Calu3 (cell line): ENCODE results near the gene C5orf22. TPM values are rescaled to one million over a fixed set of nuclear protein-coding genes. Genes with fewer than 3 reads are reported as not detected.

ENCODE experiments used
- BruUV-seq: library from RNA; stranded (reverse); fragments of 400-500 nt; replicated peaks from 2 replicates; lab custom pipeline; 2021; lab: Mats Ljungman, UMichigan
- CTCF ChIA-PET: fragments of 300-600 bp; sonication (Branson Sonifier 250); formaldehyde crosslinking; loops from one replicate; lab custom pipeline; 2022; ENCODE audit warnings: antibody characterized with exemption; lab: Charles Lee
- DNase-seq: peaks from one replicate; pipeline ENCODE4 v3.0.0; 2022
- H3K27ac Mint-ChIP-seq: one replicate; pipeline ENCODE4 v1.8.0; 2022; ENCODE audit warnings: mixed read lengths; ENCODE audit not compliant: unreplicated experiment
- H3K27me3 Mint-ChIP-seq: one replicate; pipeline ENCODE4 v1.8.0; 2022; ENCODE audit warnings: mixed read lengths; ENCODE audit not compliant: unreplicated experiment
- H3K36me3 Mint-ChIP-seq: one replicate; pipeline ENCODE4 v1.8.0; 2022; ENCODE audit warnings: mild to moderate bottlenecking, moderate library complexity, mixed read lengths; ENCODE audit not compliant: insufficient read depth, unreplicated experiment
- H3K4me1 Mint-ChIP-seq: one replicate; pipeline ENCODE4 v1.8.0; 2022; ENCODE audit warnings: mild to moderate bottlenecking, low read depth, mixed read lengths; ENCODE audit not compliant: unreplicated experiment
- H3K4me3 Mint-ChIP-seq: one replicate; pipeline ENCODE4 v1.8.0; 2022; ENCODE audit warnings: mild to moderate bottlenecking, low read depth, moderate library complexity, mixed read lengths; ENCODE audit not compliant: unreplicated experiment
- H3K9me3 Mint-ChIP-seq: one replicate; pipeline ENCODE4 v1.8.0; 2022; ENCODE audit warnings: low read depth, mixed read lengths; ENCODE audit not compliant: unreplicated experiment
- intact Hi-C: fragments of 100-400 bp; cut with micrococcal nuclease; formaldehyde crosslinking; loops from one replicate; pipeline ENCODE4 v1.10.0; 2022; ENCODE audit not compliant: unreplicated experiment
- total RNA-seq: library from RNA; stranded (reverse); gene quantifications from 2 replicates; pipeline ENCODE4 v1.2.3, GENCODE V29; 2022
- TF ChIP-seq, protein P1 (sequence below): fragments of 200-600 bp; IDR thresholded peaks from one replicate; pipeline ENCODE4 v1.8.0; 2022; ENCODE audit warnings: antibody characterized with exemption; ENCODE audit not compliant: unreplicated experiment

C5orf22 gene
- total RNA-seq, 1 experiment from 2014 or later, result 25.2 TPM

DNA sequence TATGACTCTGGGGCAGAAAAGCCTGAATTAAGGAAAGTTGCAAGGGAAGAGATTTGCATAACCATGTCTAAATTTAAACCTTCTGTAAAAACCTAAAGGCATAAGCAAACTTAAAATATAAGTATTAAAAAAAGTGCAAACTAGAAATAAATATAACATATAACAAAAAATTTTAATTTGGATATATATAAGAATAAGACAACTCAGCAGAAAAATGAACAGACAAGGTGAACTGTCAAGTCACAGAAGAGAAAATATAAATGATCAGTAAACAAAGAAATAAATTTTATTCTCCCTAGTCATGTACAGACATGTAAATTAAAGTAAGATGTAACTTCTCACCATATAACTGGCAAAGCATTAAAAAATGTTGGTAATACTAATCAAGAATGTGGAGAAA lies 37.0 kb downstream of the C5orf22 start:
- H3K4me3 Mint-ChIP-seq, result no peak overlapping the region
- intact Hi-C loops, result no loop called here
- no peaks in the 10 kb centered on the region for H3K36me3 Mint-ChIP-seq
- no peaks in the 10 kb centered on the region for H3K4me1 Mint-ChIP-seq
- no peak overlapping the region for H3K27ac Mint-ChIP-seq
- H3K9me3 Mint-ChIP-seq, result peaks cover 5% of the 10 kb centered on the region
- TF ChIP-seq, protein P1, sequence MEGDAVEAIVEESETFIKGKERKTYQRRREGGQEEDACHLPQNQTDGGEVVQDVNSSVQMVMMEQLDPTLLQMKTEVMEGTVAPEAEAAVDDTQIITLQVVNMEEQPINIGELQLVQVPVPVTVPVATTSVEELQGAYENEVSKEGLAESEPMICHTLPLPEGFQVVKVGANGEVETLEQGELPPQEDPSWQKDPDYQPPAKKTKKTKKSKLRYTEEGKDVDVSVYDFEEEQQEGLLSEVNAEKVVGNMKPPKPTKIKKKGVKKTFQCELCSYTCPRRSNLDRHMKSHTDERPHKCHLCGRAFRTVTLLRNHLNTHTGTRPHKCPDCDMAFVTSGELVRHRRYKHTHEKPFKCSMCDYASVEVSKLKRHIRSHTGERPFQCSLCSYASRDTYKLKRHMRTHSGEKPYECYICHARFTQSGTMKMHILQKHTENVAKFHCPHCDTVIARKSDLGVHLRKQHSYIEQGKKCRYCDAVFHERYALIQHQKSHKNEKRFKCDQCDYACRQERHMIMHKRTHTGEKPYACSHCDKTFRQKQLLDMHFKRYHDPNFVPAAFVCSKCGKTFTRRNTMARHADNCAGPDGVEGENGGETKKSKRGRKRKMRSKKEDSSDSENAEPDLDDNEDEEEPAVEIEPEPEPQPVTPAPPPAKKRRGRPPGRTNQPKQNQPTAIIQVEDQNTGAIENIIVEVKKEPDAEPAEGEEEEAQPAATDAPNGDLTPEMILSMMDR, result no peak
- no TSS peak for BruUV-seq
- DNase-seq, result no peak
- peaks cover 28% of the 10 kb centered on the region for H3K27me3 Mint-ChIP-seq
- CTCF ChIA-PET, result no interaction called here

DNA sequence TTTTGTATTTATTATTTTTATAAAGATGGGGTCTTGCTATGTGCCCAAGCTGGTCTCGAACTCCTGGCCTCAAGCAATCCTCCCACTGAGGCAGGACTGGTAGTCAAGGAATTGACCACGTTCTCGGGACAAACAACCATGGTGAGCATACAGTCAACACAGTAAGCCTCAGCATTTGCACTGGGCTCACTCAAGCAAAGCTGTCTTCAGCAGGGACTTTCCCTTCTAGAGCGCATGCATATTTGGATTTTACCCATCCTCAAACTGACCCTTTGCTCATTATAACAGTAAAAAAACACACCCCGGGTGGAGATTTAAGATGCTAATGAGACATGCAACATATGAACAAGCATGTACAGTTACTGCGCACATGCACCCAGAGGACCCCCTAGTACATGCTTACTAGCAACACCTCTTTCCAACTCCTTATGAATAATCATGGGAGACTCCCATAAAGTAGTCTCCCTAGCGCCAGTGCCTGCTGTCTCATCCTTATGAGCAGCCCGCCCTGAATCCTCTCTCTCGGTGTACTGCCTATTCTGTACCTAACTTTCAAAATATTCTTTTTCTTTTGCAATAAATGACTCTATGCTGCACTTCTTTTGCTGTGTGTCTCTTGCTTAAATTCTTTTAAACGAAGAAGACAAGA lies 41.5 kb downstream of the C5orf22 start:
- no peaks in the 10 kb centered on the region for H3K36me3 Mint-ChIP-seq
- TF ChIP-seq, protein P1, result no peak
- H3K4me3 Mint-ChIP-seq, result no peak overlapping the region
- no peaks in the 10 kb centered on the region for H3K4me1 Mint-ChIP-seq
- peaks cover 74% of the 10 kb centered on the region for H3K27me3 Mint-ChIP-seq
- BruUV-seq, result no TSS peak
- no peaks in the 10 kb centered on the region for H3K9me3 Mint-ChIP-seq
- CTCF ChIA-PET, result no interaction called here
- intact Hi-C loops, result no loop called here
- no peak for DNase-seq
- H3K27ac Mint-ChIP-seq, result no peak overlapping the region

DNA sequence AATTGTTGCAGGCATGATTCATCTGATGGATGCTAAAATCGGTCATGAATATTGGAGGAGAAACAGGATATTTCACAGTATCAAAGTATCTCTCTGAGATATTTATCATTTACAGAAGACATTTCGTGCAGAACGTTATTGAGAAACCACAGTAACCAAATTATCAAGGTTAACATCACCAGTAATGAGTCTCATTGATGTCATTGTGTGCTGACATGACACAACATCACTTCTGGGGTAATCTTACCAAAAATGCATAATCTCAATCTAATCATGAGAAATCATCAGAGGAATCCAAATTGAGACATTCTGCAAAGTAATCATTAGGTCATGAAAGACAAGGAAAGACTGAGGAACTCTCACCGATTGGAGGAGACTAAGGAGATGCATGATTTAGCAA lies 42.7 kb downstream of the C5orf22 start:
- Mint-ChIP-seq H3K9me3 (no peaks in the 10 kb centered on the region), H3K4me3 (no peak overlapping the region), H3K27ac (no peak overlapping the region), H3K27me3 (peaks cover 78% of the 10 kb centered on the region), H3K36me3 (no peaks in the 10 kb centered on the region), H3K4me1 (no peaks in the 10 kb centered on the region)
- TF ChIP-seq, protein P1, result no peak
- intact Hi-C loops, result no loop called here
- no peak for DNase-seq
- no TSS peak for BruUV-seq
- CTCF ChIA-PET, result no interaction called here

DNA sequence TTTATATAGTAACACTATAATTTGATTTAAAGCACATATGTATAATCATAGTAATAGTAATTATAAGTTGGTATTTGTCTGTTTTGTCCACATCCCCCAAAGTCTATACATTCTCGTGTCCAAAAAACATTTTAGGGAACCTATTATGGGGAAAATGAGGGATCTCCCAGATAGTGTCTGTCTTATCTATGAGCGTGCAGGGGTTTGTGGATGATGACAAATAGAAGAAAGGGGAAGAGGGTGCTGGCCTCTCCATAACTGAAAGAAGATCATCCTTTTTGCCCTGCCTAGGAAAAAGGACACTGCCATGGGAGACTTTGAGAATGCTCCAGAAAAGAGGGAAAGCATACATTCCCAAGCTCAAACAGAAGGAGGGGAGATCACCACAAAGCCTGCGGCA lies 45.3 kb downstream of the C5orf22 start:
- no peak overlapping the region for H3K27ac Mint-ChIP-seq
- DNase-seq, result no peak
- intact Hi-C loops, result no loop called here
- H3K36me3 Mint-ChIP-seq, result no peaks in the 10 kb centered on the region
- TF ChIP-seq, protein P1, result no peak
- H3K27me3 Mint-ChIP-seq, result peaks cover 67% of the 10 kb centered on the region
- H3K9me3 Mint-ChIP-seq, result no peaks in the 10 kb centered on the region
- no peaks in the 10 kb centered on the region for H3K4me1 Mint-ChIP-seq
- CTCF ChIA-PET, result no interaction called here
- no peak overlapping the region for H3K4me3 Mint-ChIP-seq
- no TSS peak for BruUV-seq
